OCI-LY1 (cell line): ENCODE results near the gene CTSS.

ENCODE experiments used
- CTCF ChIP-seq: fragments of 200-600 bp; sonication (generic), shearing (Covaris generic); IDR thresholded peaks from 2 replicates; pipeline ENCODE4 v1.5.1; 2017; ENCODE audit warnings: mild to moderate bottlenecking, antibody characterized with exemption, low read length, moderate library complexity, mixed read lengths
- EZH2 ChIP-seq: fragments of 200-600 bp; sonication (generic), shearing (Covaris generic); IDR thresholded peaks from 2 replicates; pipeline ENCODE4 v1.8.0; 2017; ENCODE audit warnings: borderline replicate concordance, mixed run types, mild to moderate bottlenecking, antibody characterized with exemption, low read length, moderate library complexity, mixed read lengths

DNA sequence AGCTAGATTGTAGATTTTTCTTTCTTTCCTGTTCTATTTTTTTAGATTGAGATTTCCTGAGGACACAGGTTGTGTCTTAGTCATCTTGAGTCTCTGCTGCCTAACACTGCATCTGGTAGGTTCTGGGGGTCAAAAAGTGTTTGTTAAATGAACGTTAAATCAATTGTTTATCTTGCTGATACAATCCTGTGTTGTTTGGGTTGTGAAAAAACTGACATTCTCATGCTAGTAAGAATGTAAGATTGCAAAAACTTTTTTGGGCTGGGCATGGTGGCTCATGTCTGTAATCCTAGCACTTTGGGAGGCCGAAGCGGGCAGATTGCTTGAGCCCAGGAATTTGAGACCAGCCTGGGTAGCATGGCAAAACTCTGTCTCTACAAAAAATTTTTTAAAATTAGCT is 39.1 kb upstream of the CTSS start:
- TF ChIP-seq CTCF (no peak), EZH2 (no peak)
